Upper lobe of right lung (tissue), 1 donor: Measurements from ENCODE around the gene ZNF117. TPM values are rescaled to one million over a fixed set of nuclear protein-coding genes. Genes with fewer than 3 reads are reported as not detected.

Experiments
- ATAC-seq: fragments of 200-7000 bp; cut with Tn5 transposase; one replicate; pipeline ENCODE4 v1.9.1; 2020; ENCODE audit warnings: mild to moderate bottlenecking, moderate library complexity
- DNase-seq: peaks from one replicate; pipeline ENCODE4 v3.0.0-alpha.2; 2020
- H3K27ac ChIP-seq: fragments of 200-600 bp; one replicate; pipeline ENCODE4 v1.8.0; 2022
- H3K27me3 ChIP-seq: fragments of 200-600 bp; one replicate; pipeline ENCODE4 v1.8.0; 2022; ENCODE audit warnings: mild to moderate bottlenecking
- H3K36me3 ChIP-seq: fragments of 200-600 bp; one replicate; pipeline ENCODE4 v1.8.0; 2022
- H3K4me1 ChIP-seq: fragments of 200-600 bp; one replicate; pipeline ENCODE4 v1.8.0; 2022
- H3K4me3 ChIP-seq: fragments of 200-600 bp; one replicate; pipeline ENCODE4 v1.8.0; 2022; ENCODE audit warnings: mild to moderate bottlenecking
- H3K9me3 ChIP-seq: fragments of 200-600 bp; one replicate; pipeline ENCODE4 v1.8.0; 2022
- CTCF ChIP-seq: fragments of 200-600 bp; IDR thresholded peaks from one replicate; pipeline ENCODE4 v1.8.0; 2022; ENCODE audit warnings: antibody characterized with exemption
- intact Hi-C: fragments of 100-400 bp; cut with DNase I; formaldehyde crosslinking; loops from one replicate; pipeline ENCODE4 v1.11.0; 2022
- total RNA-seq: library from RNA; stranded (reverse); fragmentation: NEBNext Ultra II Directional; extraction: Animal tissue kit (Norgen Biotek cat#: 25700); gene quantifications from one replicate; pipeline ENCODE4 v1.2.1, GENCODE V29; 2021
- donor health status: DM: no; HTN: yes; CAD: no; lungs with severe emphysema.

Gene ZNF117
- total RNA-seq, 1 donor from 2014 or later, result 18.7 TPM

GRCh38 chr7:64999165-65000004, 8.5 kb upstream of the ZNF117 start:
- Histone ChIP-seq H3K4me3 (no peak overlapping the region), H3K4me1 (peaks cover 32% of the 10 kb centered on the region), H3K27me3 (no peaks in the 10 kb centered on the region), H3K27ac (peak overlapping the region; percentile 63), H3K36me3 (no peaks in the 10 kb centered on the region), H3K9me3 (peaks cover 8% of the 10 kb centered on the region)
- TF ChIP-seq CTCF, result no peak
- ATAC-seq, result peak; percentile 72
- no peak for DNase-seq
- intact Hi-C loops, result no loop called here

- no peak for DNase-seq
- no peak overlapping the region for H3K4me3 ChIP-seq
- peak overlapping the region; percentile 61 for H3K27ac ChIP-seq
- no peak for TF ChIP-seq CTCF
- no peaks in the 10 kb centered on the region for H3K27me3 ChIP-seq
- H3K36me3 ChIP-seq, result no peaks in the 10 kb centered on the region
- H3K4me1 ChIP-seq, result peaks cover 26% of the 10 kb centered on the region
- no peak for ATAC-seq
- peaks cover 13% of the 10 kb centered on the region for H3K9me3 ChIP-seq
- intact Hi-C loops, result no loop called here
Observed at GRCh38 chr7:64998865-64999164, 8.0 kb upstream of the ZNF117 start.

- peaks cover 18% of the 10 kb centered on the region for H3K9me3 ChIP-seq
- intact Hi-C loops, result no loop called here
- no peaks in the 10 kb centered on the region for H3K27me3 ChIP-seq
Observed at GRCh38 chr7:64997927-64998391, 7.1 kb upstream of the ZNF117 start.

GRCh38 chr7:64997164-64997908, 6.5 kb upstream of the ZNF117 start:
- H3K27ac ChIP-seq, result no peak overlapping the region

More at GRCh38 chr7:64997927-64998391, 7.1 kb upstream of the ZNF117 start:
- Histone ChIP-seq H3K27ac (no peak overlapping the region), H3K4me3 (no peak overlapping the region), H3K36me3 (no peaks in the 10 kb centered on the region), H3K4me1 (peaks cover 25% of the 10 kb centered on the region)
- TF ChIP-seq CTCF, result no peak
- ATAC-seq (peak; percentile 68), DNase-seq (no peak)

GRCh38 chr7:64996305-64996704, 5.5 kb upstream of the ZNF117 start:
- H3K27ac ChIP-seq, result no peak overlapping the region
- TF ChIP-seq CTCF, result no peak
- ATAC-seq (no peak), DNase-seq (no peak)
- intact Hi-C loops, result no loop called here
- H3K4me1 ChIP-seq, result peaks cover 20% of the 10 kb centered on the region
- peaks cover 25% of the 10 kb centered on the region for H3K9me3 ChIP-seq
- H3K27me3 ChIP-seq, result no peaks in the 10 kb centered on the region
- no peak overlapping the region for H3K4me3 ChIP-seq
- H3K36me3 ChIP-seq, result no peaks in the 10 kb centered on the region

More at GRCh38 chr7:64997164-64997908, 6.5 kb upstream of the ZNF117 start:
- peaks cover 20% of the 10 kb centered on the region for H3K4me1 ChIP-seq
- H3K36me3 ChIP-seq, result no peaks in the 10 kb centered on the region
- H3K4me3 ChIP-seq, result no peak overlapping the region
- ATAC-seq (no peak), DNase-seq (no peak)
- H3K9me3 ChIP-seq, result peaks cover 18% of the 10 kb centered on the region
- no peaks in the 10 kb centered on the region for H3K27me3 ChIP-seq
- intact Hi-C loops, result no loop called here
- no peak for TF ChIP-seq CTCF
